ENCODE measurements around the gene KISS1R. TPM values are rescaled to one million over a fixed set of nuclear protein-coding genes. Genes with fewer than 3 reads are reported as not detected.

KISS1R gene
- total and polyA plus RNA-seq, 2 of the 4 experiments (the other 2 are of a cell fraction): not detected

GRCh38 chr19:913080-913748 lies 3.9 kb upstream of the KISS1R start, which contains the start of gene R3HDM4 (continued):
- TF ChIP-seq, protein P1, sequence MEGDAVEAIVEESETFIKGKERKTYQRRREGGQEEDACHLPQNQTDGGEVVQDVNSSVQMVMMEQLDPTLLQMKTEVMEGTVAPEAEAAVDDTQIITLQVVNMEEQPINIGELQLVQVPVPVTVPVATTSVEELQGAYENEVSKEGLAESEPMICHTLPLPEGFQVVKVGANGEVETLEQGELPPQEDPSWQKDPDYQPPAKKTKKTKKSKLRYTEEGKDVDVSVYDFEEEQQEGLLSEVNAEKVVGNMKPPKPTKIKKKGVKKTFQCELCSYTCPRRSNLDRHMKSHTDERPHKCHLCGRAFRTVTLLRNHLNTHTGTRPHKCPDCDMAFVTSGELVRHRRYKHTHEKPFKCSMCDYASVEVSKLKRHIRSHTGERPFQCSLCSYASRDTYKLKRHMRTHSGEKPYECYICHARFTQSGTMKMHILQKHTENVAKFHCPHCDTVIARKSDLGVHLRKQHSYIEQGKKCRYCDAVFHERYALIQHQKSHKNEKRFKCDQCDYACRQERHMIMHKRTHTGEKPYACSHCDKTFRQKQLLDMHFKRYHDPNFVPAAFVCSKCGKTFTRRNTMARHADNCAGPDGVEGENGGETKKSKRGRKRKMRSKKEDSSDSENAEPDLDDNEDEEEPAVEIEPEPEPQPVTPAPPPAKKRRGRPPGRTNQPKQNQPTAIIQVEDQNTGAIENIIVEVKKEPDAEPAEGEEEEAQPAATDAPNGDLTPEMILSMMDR (conservative IDR thresholded peaks at IDR 0.05; ENCODE audit: low read depth, low read length): no peak

DNA sequence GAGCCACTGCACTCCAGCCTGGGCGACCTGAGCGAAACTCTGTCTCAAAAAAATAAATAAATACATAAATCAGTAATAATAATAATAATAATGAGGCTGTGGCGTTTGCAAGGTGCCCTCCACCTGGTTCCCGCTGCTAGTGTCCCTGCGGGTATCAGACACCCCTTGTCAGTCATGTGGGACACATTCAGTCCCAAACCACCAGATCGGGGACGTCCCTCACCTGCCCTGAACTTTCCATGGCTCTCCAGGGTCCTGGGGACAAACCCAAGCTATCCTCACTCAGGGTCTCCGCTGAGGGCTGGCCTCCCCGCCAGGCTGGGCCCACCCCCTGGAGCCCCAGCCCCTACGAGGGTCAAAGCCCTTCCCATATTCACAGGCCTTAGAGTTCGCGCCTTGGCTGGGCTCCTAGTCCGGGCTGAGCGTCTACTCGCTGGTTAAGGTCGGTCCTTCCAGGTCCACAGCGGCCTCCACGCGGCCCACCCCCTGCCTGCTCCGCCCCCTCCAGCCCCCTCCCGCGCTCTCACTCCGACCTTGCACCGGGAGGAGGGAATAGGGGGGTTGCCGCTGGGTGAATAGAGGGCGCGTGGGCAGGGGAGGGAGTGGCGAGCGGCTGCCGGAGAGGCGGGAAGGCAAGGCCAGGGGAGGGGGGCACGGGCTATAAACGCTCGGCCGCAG lies 349 bp upstream of the KISS1R start:
- DNase-seq: no peak
- dilution Hi-C loops (cut with HindIII; ENCODE audit: low sequenced_read_pairs, unreplicated experiment): no loop called here
- BruUV-seq (replicated peaks): no TSS peak

More for the DNA sequence above, 349 bp upstream of the KISS1R start:
- Histone ChIP-seq H3K9ac (ENCODE audit: low read depth, low read length) (no peak overlapping the region), H3K4me1 (ENCODE audit: control insufficient read depth, insufficient read depth, low read length) (peaks cover 8% of the 10 kb centered on the region), H2BK20ac (ENCODE audit: low read depth, low read length) (no peak overlapping the region), H3K36me3 (ENCODE audit: control insufficient read depth, insufficient read depth, low read length) (no peaks in the 10 kb centered on the region), H2AK9ac (replicated peaks; ENCODE audit: low read depth, low read length, poor library complexity) (peak overlapping the region; percentile 37), H4K8ac (ENCODE audit: low read depth in 2 of 2, low read length in 2 of 2) (no peak overlapping the region), H4K91ac (ENCODE audit: insufficient read depth, low read depth, low read length) (no peak overlapping the region), H3K4me3 (ENCODE audit: insufficient read depth, low read depth, low read length) (no peak overlapping the region), H2AFZ (replicated peaks; ENCODE audit: low read length, poor library complexity) (no peak overlapping the region), H2AK5ac (ENCODE audit: low read depth, low read length) (no peak overlapping the region), H3K18ac (ENCODE audit: low read depth, low read length) (no peak overlapping the region), H4K20me1 (ENCODE audit: insufficient read depth, low read length) (no peaks in the 10 kb centered on the region), H3K14ac (replicated peaks; ENCODE audit: low read depth, low read length) (no peak overlapping the region), H3K9me3 (ENCODE audit: control insufficient read depth, insufficient read depth, low read length) (no peaks in the 10 kb centered on the region), H3K27me3 (ENCODE audit: control insufficient read depth, insufficient read depth, low read length) (peaks cover 38% of the 10 kb centered on the region), H4K5ac (ENCODE audit: low read depth, low read length) (no peak overlapping the region), H2BK15ac (ENCODE audit: low read depth, low read length) (no peak overlapping the region), H3K23ac (ENCODE audit: low read depth, low read length) (no peak overlapping the region), H2BK5ac (ENCODE audit: low read depth, low read length, poor library complexity, severe bottlenecking) (no peak overlapping the region), H3K9me1 (ENCODE audit: insufficient read depth, low read length) (no peaks in the 10 kb centered on the region), H3K27ac (ENCODE audit: insufficient read depth, low read length) (no peak overlapping the region), H3K79me1 (ENCODE audit: low read depth in 1 of 2, low read length in 2 of 2) (peaks cover 0 to 7% of the 10 kb centered on the region in 2 experiments; a peak in 1 of 4 replicates), H2BK120ac (ENCODE audit: low read depth, low read length) (no peak overlapping the region), H3K56ac (ENCODE audit: extremely low read depth, insufficient read depth, low read length) (no peak overlapping the region), H3K4ac (ENCODE audit: low read depth, low read length) (no peak overlapping the region), H3K4me2 (ENCODE audit: low read depth, low read length) (no peak overlapping the region)
- 12% methylated on average over 9 of the region's 35 CpGs; no CpG with 5 or more reads in 1 of the 2 experiments for WGBS, 2 experiments (ENCODE audit: extremely low coverage in 2 of 2, insufficient read length in 1 of 2)
- ChIA-PET CTCF (interaction anchor here (1.4 kb wide), 1 partner anchor 146 kb away, joined by 4 read pairs; no protein-coding TSS in a partner anchor), POLR2A (ENCODE audit: unreplicated experiment) (no interaction called here)
- no peak for TF ChIP-seq RCOR1 (IDR thresholded peaks at IDR 0.05; ENCODE audit: insufficient replicate concordance, low read length)
- TF ChIP-seq POLR2A (IDR thresholded peaks at IDR 0.05; ENCODE audit: low read depth, low read length): no peak
- TF ChIP-seq, protein P2, sequence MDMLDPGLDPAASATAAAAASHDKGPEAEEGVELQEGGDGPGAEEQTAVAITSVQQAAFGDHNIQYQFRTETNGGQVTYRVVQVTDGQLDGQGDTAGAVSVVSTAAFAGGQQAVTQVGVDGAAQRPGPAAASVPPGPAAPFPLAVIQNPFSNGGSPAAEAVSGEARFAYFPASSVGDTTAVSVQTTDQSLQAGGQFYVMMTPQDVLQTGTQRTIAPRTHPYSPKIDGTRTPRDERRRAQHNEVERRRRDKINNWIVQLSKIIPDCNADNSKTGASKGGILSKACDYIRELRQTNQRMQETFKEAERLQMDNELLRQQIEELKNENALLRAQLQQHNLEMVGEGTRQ (IDR thresholded peaks at IDR 0.05; ENCODE audit: low read depth, low read length): no peak
- no peak for TF ChIP-seq MAZ (IDR thresholded peaks at IDR 0.05; ENCODE audit: borderline replicate concordance, low read depth, low read length)
- no peak for TF ChIP-seq MAFK (IDR thresholded peaks at IDR 0.05; ENCODE audit: low read depth, low read length)
- no peak for TF ChIP-seq CHD1 (IDR thresholded peaks at IDR 0.05; ENCODE audit: low read depth, low read length)
- TF ChIP-seq NFE2L2 (IDR thresholded peaks at IDR 0.05; ENCODE audit: low read depth, low read length): no peak
- no peak for TF ChIP-seq CEBPB (IDR thresholded peaks at IDR 0.05; ENCODE audit: low read depth, low read length)
- TF ChIP-seq, protein P3, sequence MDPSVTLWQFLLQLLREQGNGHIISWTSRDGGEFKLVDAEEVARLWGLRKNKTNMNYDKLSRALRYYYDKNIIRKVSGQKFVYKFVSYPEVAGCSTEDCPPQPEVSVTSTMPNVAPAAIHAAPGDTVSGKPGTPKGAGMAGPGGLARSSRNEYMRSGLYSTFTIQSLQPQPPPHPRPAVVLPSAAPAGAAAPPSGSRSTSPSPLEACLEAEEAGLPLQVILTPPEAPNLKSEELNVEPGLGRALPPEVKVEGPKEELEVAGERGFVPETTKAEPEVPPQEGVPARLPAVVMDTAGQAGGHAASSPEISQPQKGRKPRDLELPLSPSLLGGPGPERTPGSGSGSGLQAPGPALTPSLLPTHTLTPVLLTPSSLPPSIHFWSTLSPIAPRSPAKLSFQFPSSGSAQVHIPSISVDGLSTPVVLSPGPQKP (IDR thresholded peaks at IDR 0.05; ENCODE audit: borderline replicate concordance, low read depth, low read length): no peak
- intact Hi-C loops (cut with micrococcal nuclease): no loop called here
- in situ Hi-C loops (cut with MboI; ENCODE audit: low sequenced_read_pairs): no loop called here
- ATAC-seq (ENCODE audit: low read depth): no peak

Measured in IMR-90 (cell line).